Measurements from ENCODE around the gene PLS3.

GRCh38 chrX:115595049-115595448 lies 34.1 kb downstream of the PLS3 start:
- TF ChIP-seq CTCF (IDR thresholded peaks at IDR 0.05) (no peak), POLR2A (IDR thresholded peaks at IDR 0.05) (no peak)
